ENCODE results near the gene PDE2A.
A peak's percentile ranks its signal among the peaks of the same experiment; 100 is the strongest.
"Not testable (repeated sequence)": the region's sequence is repeated elsewhere in the genome, so short reads cannot be mapped to it uniquely, and the experiment has no call there.

Gene PDE2A

GRCh38 chr11:72573855-72574445 lies 100.3 kb downstream of the PDE2A start:
- peak; percentile 40 for DNase-seq

DNA sequence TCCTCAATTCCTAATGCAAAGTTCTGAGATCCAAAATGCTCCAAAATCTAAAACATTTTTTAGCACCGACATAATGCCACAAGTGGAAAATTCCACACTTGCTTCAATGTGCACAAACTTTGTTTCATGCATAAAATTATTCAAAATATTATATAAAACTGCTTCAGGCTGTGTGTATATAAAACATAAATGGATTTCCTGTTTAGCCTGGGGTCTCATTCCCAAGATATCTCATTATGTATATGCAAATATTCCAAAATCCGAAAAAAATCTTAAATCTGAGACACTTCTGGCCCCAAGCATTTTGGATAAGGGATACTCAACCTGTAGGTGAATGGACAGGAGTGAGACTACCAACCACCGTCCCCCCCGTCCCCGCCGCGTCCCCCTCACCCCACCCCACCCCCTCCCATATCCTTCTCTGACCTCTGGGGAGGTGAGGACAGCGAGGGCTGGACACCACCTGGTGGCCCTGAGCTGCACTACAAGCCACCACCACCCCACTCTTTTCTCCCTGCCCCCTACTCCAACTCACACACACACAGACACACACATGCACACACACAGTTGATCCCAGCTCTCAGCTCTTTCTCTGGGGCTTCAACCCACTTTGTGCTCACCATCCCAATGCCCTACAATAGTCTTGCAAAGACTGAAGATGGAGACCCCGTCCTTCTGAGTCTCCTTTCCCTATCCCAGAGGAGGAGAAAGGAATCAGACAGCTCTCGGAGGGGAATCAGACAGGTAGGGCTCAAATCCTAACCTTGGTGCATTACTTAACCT lies 101.0 kb downstream of the PDE2A start:
- no peak for DNase-seq

- DNase-seq, result not testable (repeated sequence)
These were observed 101.7 kb downstream of the PDE2A start for GRCh38 chr11:72572540-72572939.

- peak; percentile 34 for DNase-seq
These were observed 103.1 kb downstream of the PDE2A start for GRCh38 chr11:72570893-72571661.

- peak; percentile 26 for DNase-seq
These were observed 104.0 kb downstream of the PDE2A start for GRCh38 chr11:72569966-72570892.

DNA sequence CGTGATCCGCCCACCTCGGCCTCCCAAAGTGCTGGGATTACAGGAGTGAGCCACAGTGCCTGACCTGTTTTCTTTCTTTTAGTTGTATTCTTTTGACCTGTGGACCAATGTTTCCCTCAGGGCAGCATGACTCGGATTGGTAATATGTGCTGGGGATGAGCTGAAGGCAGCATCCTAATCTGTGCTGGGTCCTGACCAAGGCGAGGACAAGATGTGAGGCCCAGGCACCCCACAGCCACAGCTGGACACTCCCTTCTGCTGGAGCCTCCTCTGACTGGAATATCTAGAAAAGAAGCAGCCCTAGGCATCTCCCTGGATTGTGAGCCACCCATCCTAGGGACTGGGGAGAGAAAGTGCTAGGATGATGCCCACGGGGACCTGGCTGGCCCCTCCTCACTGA lies 105.4 kb downstream of the PDE2A start:
- DNase-seq, result no peak

DNA sequence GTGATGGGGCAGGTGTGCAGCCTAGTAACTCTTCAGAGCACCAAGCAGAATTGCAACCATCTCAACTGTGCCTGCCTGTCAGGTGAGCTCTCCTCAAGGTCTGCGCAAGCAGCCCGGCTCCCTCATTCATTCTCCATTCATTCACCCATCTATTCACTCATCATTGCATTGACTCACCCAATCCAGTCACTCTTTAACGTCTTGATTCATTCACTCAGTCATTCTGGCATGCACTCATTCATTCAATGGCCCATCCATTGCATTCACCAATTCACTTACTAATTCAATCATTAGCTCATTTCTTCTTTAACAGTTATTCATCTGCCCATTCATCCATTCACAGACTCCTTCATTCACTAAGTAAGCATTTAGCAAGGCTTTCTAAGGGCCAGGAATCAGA lies 111.8 kb downstream of the PDE2A start:
- no peak for DNase-seq

GRCh38 chr11:72561856-72562255 lies 112.4 kb downstream of the PDE2A start:
- no peak for DNase-seq

GRCh38 chr11:72560864-72561263 lies 113.4 kb downstream of the PDE2A start:
- DNase-seq, result not testable (repeated sequence)

- no peak for DNase-seq
These were observed 117.8 kb downstream of the PDE2A start for GRCh38 chr11:72556433-72556832.

DNA sequence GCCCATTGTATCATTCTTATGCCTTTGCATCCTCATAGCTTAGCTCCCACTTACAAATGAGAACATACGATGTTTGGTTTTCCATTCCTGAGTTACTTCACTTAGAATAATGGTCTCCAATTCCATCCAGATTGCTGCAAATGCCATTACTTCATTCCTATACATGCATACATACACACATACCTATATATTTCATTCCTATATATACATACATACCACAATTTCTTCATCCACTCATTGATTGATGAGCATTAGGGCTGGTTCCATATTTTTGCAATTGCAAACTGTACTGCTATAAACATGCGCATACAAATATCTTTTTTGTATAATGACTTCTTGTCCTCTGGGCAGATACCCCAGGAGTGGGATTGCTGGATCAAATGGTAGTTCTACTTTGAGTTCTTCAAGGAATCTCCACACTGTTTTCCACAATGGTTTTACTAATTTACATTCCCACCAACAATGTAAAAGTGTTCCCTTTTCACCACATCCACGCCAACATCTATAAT lies 119.2 kb downstream of the PDE2A start:
- not testable (repeated sequence) for DNase-seq

DNA sequence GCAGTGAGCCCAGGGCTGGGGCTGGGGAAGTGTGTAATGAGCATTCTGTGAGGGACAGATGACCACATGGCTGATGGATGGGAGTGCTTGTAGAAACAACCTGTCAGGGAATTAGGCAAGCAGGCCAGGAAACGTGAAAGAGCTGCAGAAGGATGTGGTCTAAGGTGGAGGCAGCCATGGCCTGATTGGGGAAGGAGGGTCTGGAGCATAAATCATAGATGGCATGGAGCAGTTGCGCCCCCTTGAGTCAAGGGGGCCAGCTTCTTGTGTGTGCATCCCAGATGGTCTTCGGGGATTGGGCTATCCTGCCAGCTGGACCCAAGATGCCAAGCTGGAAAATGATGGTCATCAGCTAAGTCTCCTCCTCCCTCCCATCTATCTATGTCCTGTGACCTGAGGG lies 120.5 kb downstream of the PDE2A start:
- no peak for DNase-seq

- no peak for DNase-seq
These were observed 121.8 kb downstream of the PDE2A start for GRCh38 chr11:72552399-72552910.

- no peak for DNase-seq
These were observed 122.7 kb downstream of the PDE2A start for GRCh38 chr11:72551571-72551970.

- no peak for DNase-seq
These were observed 125.8 kb downstream of the PDE2A start for GRCh38 chr11:72548463-72548862.

DNA sequence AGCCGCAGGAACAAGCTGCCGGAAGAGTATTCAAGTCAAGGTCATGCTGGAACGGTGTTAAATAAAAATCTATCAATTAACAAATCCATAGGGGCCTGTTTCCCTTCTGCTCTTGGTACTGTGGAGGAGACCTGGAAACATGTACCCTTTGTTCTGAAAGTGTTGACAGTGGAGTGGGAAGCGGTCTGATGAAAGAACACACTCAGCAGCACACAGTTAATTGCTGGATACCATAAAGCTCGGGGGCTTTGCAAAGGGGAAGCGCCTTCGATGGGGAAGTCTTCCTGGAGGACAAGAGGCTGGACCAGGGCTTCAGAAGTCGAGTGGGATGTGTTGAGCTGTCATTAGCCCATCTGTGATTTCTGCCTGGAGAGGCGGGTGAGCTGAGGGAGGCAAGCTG lies 127.4 kb downstream of the PDE2A start:
- no peak for DNase-seq

DNA sequence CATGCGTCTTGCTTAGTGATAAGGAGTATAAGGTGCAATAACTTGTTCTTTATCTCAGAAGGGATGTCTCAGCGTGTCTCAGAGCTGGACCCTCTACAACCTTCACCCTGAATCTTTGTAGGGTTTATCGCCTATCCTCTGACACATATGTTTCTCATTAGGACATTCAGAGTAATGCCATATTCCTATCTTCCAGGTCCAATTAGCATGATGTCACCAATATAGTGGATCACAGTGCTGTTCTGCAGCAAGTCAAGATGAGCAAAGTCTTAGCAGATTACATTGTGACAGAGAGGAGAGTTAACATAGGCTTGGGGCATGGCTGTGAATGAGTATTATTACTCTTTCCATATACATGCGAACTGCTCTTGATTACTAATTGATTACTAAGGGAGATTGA lies 129.6 kb downstream of the PDE2A start:
- no peak for DNase-seq

GRCh38 chr11:72543849-72544542 lies 130.2 kb downstream of the PDE2A start:
- no peak for DNase-seq

DNA sequence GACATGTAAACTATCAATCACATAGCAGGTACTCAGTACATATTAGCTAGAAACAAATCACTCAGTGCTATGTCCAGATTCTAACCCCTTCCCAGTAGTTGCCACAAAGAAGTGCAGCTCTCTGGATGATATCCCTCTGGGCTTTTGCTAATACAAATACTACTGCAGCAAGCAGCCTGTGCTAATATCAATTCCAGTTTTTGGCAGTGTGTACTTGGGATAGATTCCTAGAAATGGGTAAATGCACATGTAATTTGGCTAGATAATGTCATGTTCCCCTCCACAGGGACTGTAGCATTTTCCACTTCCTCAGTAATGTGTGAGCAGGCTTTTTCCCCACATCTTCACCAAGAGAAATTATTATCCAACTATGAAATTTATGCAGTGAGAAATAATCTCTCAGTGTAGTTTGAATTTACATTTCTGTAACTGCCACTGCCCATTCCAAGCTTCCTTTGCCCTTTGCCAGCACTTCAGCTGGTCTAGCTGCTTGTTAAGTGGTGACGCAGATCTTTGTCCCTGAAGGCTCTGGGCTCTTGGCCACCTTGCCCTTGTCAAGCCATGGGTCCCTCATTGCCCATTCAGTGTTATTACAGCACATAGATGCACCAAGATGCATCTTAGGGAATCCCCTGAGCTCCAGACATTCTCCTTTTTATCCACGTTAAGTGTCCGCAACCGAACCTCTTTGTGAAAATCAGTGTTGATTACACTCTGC lies 132.8 kb downstream of the PDE2A start:
- no peak for DNase-seq

DNA sequence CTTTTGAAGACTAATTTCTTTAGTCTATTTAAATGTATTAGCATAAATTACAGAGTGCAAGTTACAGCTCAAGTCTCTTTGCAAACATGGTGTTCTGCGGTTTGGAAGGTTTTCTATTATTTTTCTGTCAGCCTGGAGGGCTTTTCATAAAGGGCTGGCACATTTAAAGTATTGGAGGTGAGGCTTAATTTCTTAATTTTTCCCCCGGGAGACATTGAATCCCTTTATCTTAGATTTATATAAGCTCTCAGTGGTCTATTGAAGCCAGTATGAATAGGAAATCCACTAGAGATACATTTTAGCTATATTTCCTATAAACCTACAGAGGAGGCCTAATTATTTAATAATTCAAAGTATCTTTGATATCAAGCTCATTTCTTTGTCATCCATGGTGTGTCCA lies 137.2 kb downstream of the PDE2A start:
- no peak for DNase-seq

GRCh38 chr11:72535194-72535547 lies 139.1 kb downstream of the PDE2A start:
- DNase-seq, result no peak

Measured in activated CD8-positive, alpha-beta memory T cell treated with anti-CD3 and anti-CD28 coated beads, Interleukin-2, amount 50 U/mL, for 48 hours (primary cell).